GM18861 (cell line): ENCODE results near the gene MCTP2.
A peak's percentile ranks its signal among the peaks of the same experiment; 100 is the strongest.

Experiments used
- ATAC-seq: cut with Tn5 transposase; IDR thresholded peaks from one replicate; pipeline ENCODE4 v1.9.1; 2021; ENCODE audit not compliant: unreplicated experiment

MCTP2 gene

GRCh38 chr15:94259121-94259751 is 27.9 kb downstream of the MCTP2 start:
- ATAC-seq, result no peak

- ATAC-seq, result no peak
Measured at GRCh38 chr15:94259863-94260262, 28.5 kb downstream of the MCTP2 start.

- no peak for ATAC-seq
Measured at GRCh38 chr15:94262201-94262600, 30.8 kb downstream of the MCTP2 start.

- ATAC-seq, result peak; percentile 76
Measured at GRCh38 chr15:94263341-94264273, 32.2 kb downstream of the MCTP2 start.

GRCh38 chr15:94265009-94265408 is 33.6 kb downstream of the MCTP2 start:
- ATAC-seq, result no peak

GRCh38 chr15:94265982-94266381 is 34.6 kb downstream of the MCTP2 start:
- ATAC-seq, result no peak

GRCh38 chr15:94266789-94267188 is 35.4 kb downstream of the MCTP2 start:
- no peak for ATAC-seq

- ATAC-seq, result no peak
Measured at GRCh38 chr15:94269954-94270353, 38.6 kb downstream of the MCTP2 start.

- no peak for ATAC-seq
Measured at GRCh38 chr15:94270570-94270969, 39.2 kb downstream of the MCTP2 start.

GRCh38 chr15:94272251-94272898 is 41.0 kb downstream of the MCTP2 start:
- peak; percentile 62 for ATAC-seq

GRCh38 chr15:94273826-94274225 is 42.5 kb downstream of the MCTP2 start:
- ATAC-seq, result no peak

- no peak for ATAC-seq
Measured at GRCh38 chr15:94274745-94275144, 43.4 kb downstream of the MCTP2 start.

- peak; percentile 37 for ATAC-seq
Measured at GRCh38 chr15:94277485-94277884, 46.1 kb downstream of the MCTP2 start.

- no peak for ATAC-seq
Measured at GRCh38 chr15:94279736-94280135, 48.4 kb downstream of the MCTP2 start.

- no peak for ATAC-seq
Measured at GRCh38 chr15:94280301-94280700, 48.9 kb downstream of the MCTP2 start.

- ATAC-seq, result no peak
Measured at GRCh38 chr15:94282269-94283250, 51.2 kb downstream of the MCTP2 start.

- no peak for ATAC-seq
Measured at GRCh38 chr15:94286583-94286982, 55.2 kb downstream of the MCTP2 start.

GRCh38 chr15:94287794-94288246 is 56.5 kb downstream of the MCTP2 start:
- peak; percentile 96 for ATAC-seq

GRCh38 chr15:94290730-94291129 is 59.4 kb downstream of the MCTP2 start:
- ATAC-seq, result no peak
